SHP77 treated with DMSO at 0.1 percent for 48 hours (cell line): Measurements from ENCODE around the gene VCAM1.
"Not testable (repeated sequence)": the region's sequence is repeated elsewhere in the genome, so short reads cannot be mapped to it uniquely, and the experiment has no call there.

ENCODE experiments used
- DNase-seq: peaks from one replicate; lab custom pipeline; 2025; lab: John Stamatoyannopoulos, UW

Gene VCAM1

GRCh38 chr1:100778748-100779147 is 59.2 kb downstream of the VCAM1 start:
- no peak for DNase-seq

- DNase-seq, result no peak
These were observed 61.3 kb downstream of the VCAM1 start for GRCh38 chr1:100780814-100781213.

- DNase-seq, result not testable (repeated sequence)
These were observed 62.2 kb downstream of the VCAM1 start for GRCh38 chr1:100781728-100782127.

GRCh38 chr1:100782473-100783039 is 63.0 kb downstream of the VCAM1 start:
- DNase-seq, result no peak

- DNase-seq, result no peak
These were observed 66.0 kb downstream of the VCAM1 start for GRCh38 chr1:100785470-100786052.

- no peak for DNase-seq
These were observed 67.3 kb downstream of the VCAM1 start for GRCh38 chr1:100786870-100787269.
